Progenitor cell of endocrine pancreas (in vitro differentiated cells): ENCODE measurements around the gene SP110. TPM values are rescaled to one million over a fixed set of nuclear protein-coding genes. Genes with fewer than 3 reads are reported as not detected.
"Not testable (repeated sequence)": the region's sequence is repeated elsewhere in the genome, so short reads cannot be mapped to it uniquely, and the experiment has no call there.

Source experiments
- DNase-seq: peaks from one replicate; pipeline ENCODE4 v3.0.0; 2021; ENCODE audit warnings: low spot score; ENCODE audit not compliant: unreplicated experiment
- H3K27ac Mint-ChIP-seq: 2 replicates; pipeline ENCODE4 v1.8.0; 2021; ENCODE audit warnings: mild to moderate bottlenecking, moderate library complexity, mixed read lengths
- H3K27me3 Mint-ChIP-seq: 2 replicates; pipeline ENCODE4 v1.8.0; 2021; ENCODE audit warnings: mixed read lengths
- H3K36me3 Mint-ChIP-seq: 2 replicates; pipeline ENCODE4 v1.8.0; 2022; ENCODE audit warnings: mixed read lengths; ENCODE audit not compliant: insufficient read depth
- H3K4me1 Mint-ChIP-seq: 2 replicates; pipeline ENCODE4 v1.8.0; 2021; ENCODE audit warnings: low read depth, mixed read lengths
- H3K4me3 Mint-ChIP-seq: 2 replicates; pipeline ENCODE4 v1.8.0; 2021; ENCODE audit warnings: low read depth, mild to moderate bottlenecking, moderate library complexity, mixed read lengths
- H3K9me3 Mint-ChIP-seq: 2 replicates; pipeline ENCODE4 v1.8.0; 2021; ENCODE audit warnings: low read depth, mixed read lengths
- total RNA-seq: library from RNA; stranded (reverse); gene quantifications from 2 replicates; pipeline ENCODE4 v1.2.1, GENCODE V29; 2021
- TF ChIP-seq, protein P1 (sequence below): fragments of 200-600 bp; sonication (generic); IDR thresholded peaks from one replicate; pipeline ENCODE4 v1.5.0; 2021; ENCODE audit warnings: antibody characterized with exemption, mild to moderate bottlenecking; ENCODE audit not compliant: unreplicated experiment

Gene SP110
- total RNA-seq, 1 donor from 2014 or later, result 5.8 TPM

DNA sequence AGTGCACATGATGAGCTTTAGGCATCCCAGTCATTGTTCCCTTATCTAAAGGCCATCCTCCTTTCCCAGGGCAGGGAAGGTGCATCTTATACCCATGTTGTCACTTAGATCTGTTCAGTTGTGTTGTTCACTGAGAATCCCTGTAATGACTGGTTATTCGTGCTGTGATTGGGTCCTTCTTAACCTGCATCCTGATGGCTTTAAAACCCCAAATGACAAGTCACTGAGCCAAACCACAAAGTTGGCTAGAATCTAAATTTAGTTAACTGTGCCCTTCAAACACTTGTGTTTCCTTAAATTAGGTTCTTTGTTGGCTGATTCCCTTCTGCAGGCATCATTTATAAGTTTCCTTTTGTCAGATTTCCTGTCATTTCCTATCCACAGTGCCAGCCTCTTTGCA is 92.6 kb downstream of the SP110 start:
- no peak overlapping the region for H3K4me3 Mint-ChIP-seq
- H3K4me1 Mint-ChIP-seq, result peaks cover 5% of the 10 kb centered on the region
- H3K36me3 Mint-ChIP-seq, result no peaks in the 10 kb centered on the region
- H3K9me3 Mint-ChIP-seq, result peaks cover 2% of the 10 kb centered on the region
- H3K27ac Mint-ChIP-seq, result no peak overlapping the region
- TF ChIP-seq, protein P1, sequence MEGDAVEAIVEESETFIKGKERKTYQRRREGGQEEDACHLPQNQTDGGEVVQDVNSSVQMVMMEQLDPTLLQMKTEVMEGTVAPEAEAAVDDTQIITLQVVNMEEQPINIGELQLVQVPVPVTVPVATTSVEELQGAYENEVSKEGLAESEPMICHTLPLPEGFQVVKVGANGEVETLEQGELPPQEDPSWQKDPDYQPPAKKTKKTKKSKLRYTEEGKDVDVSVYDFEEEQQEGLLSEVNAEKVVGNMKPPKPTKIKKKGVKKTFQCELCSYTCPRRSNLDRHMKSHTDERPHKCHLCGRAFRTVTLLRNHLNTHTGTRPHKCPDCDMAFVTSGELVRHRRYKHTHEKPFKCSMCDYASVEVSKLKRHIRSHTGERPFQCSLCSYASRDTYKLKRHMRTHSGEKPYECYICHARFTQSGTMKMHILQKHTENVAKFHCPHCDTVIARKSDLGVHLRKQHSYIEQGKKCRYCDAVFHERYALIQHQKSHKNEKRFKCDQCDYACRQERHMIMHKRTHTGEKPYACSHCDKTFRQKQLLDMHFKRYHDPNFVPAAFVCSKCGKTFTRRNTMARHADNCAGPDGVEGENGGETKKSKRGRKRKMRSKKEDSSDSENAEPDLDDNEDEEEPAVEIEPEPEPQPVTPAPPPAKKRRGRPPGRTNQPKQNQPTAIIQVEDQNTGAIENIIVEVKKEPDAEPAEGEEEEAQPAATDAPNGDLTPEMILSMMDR, result no peak
- H3K27me3 Mint-ChIP-seq, result no peaks in the 10 kb centered on the region
- no peak for DNase-seq

DNA sequence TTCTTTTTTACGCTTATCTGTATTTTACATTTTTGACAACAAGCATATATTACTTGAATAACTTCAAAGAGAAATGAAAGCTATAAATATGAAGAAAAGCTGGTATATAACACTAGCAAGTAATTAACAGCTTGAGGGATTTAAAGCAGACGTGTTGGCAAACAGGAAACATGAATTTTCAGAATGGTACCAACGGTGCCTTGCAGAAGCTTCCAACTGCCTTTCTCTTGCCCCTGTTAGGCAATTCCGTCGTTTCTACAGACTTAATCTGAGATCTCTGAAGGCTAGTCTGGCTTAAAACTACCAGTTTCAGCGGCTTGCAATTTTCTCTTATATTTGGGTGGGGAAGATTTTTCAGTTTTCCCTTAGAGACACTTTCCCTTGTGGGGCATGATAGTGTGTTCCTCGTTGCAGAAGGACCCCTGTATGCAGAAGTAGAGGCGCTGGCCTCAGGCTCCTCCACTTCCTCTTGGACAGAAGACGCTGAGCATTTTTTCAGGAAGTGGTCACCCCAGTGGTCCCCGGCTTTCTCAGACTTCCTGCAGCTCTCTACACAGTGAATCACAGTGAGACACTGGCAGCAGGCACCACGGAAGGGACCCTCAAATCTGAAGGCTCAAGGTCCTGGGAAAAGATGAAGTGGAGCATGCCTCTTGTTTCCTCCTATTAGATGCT is 94.9 kb downstream of the SP110 start:
- Mint-ChIP-seq H3K36me3 (no peaks in the 10 kb centered on the region), H3K4me1 (no peaks in the 10 kb centered on the region), H3K9me3 (peaks cover 13% of the 10 kb centered on the region), H3K4me3 (no peak overlapping the region), H3K27me3 (no peaks in the 10 kb centered on the region), H3K27ac (no peak overlapping the region)
- no peak for DNase-seq
- TF ChIP-seq, protein P1, result no peak

DNA sequence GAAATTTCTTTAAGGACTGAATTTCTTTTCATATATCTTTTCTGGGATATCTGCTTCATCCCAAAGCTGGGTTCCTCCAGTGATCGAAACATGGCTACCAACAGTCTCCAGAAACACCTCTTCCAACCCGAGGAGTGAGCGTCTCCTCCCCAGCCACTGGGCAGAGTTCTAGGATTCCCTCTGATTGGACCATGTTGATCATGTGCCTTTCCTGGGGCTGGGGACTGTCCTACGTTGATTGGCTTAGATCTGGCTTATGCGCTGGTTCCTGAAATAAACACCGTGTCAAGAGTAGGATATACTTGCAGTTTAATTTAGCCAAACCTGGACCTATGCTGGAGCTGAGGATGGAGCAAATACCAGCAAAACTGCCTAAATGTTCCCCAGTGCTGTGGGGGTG is 95.5 kb downstream of the SP110 start:
- H3K9me3 Mint-ChIP-seq, result peaks cover 13% of the 10 kb centered on the region
- H3K27ac Mint-ChIP-seq, result no peak overlapping the region
- no peaks in the 10 kb centered on the region for H3K36me3 Mint-ChIP-seq
- H3K4me1 Mint-ChIP-seq, result no peaks in the 10 kb centered on the region
- TF ChIP-seq, protein P1, result no peak
- DNase-seq, result no peak
- H3K4me3 Mint-ChIP-seq, result no peak overlapping the region
- no peaks in the 10 kb centered on the region for H3K27me3 Mint-ChIP-seq

- H3K27me3 Mint-ChIP-seq, DNase-seq, H3K4me3 Mint-ChIP-seq, H3K27ac Mint-ChIP-seq, H3K36me3 Mint-ChIP-seq, H3K4me1 Mint-ChIP-seq: not testable (repeated sequence)
- peaks cover 13% of the 10 kb centered on the region for H3K9me3 Mint-ChIP-seq
These were observed 99.4 kb downstream of the SP110 start for GRCh38 chr2:230120376-230120775.

- H3K9me3 Mint-ChIP-seq, result peaks cover 13% of the 10 kb centered on the region
- H3K27me3 Mint-ChIP-seq, H3K36me3 Mint-ChIP-seq, H3K27ac Mint-ChIP-seq, H3K4me1 Mint-ChIP-seq, H3K4me3 Mint-ChIP-seq, DNase-seq: not testable (repeated sequence)
These were observed 100.0 kb downstream of the SP110 start for GRCh38 chr2:230119827-230120226.

Other genes starting within 250 kb of the SP110 start
- 2.4 and 3.6 TPM in 2 replicates for gene SLC16A14, start 151.1 kb downstream of the SP110 start, total RNA-seq
- gene SP140, start 5.8 kb upstream of the SP110 start, total RNA-seq, result 0.69 TPM in 1 of 2 replicates, not detected in the other
- gene SP140L, start 107.2 kb upstream of the SP110 start, total RNA-seq, result 2.7 and 3.4 TPM in 2 replicates
- 2.3 and 4.1 TPM in 2 replicates for gene SP100, start 196.2 kb upstream of the SP110 start, total RNA-seq